WTC11 (cell line): ENCODE measurements around the gene TTLL10. TPM values are rescaled to one million over a fixed set of nuclear protein-coding genes. Genes with fewer than 3 reads are reported as not detected.
"Not testable (repeated sequence)": the region's sequence is repeated elsewhere in the genome, so short reads cannot be mapped to it uniquely, and the experiment has no call there.

Experiments
- ATAC-seq: fragments of 200-7000 bp; cut with Tn5 transposase; 2 replicates; pipeline ENCODE4 v1.10.0; 2021; ENCODE audit warnings: mild to moderate bottlenecking, moderate library complexity
- CTCF ChIA-PET: fragments of 300-600 bp; sonication (Branson Sonifier 250); formaldehyde crosslinking; loops from one replicate; lab custom pipeline; 2021; ENCODE audit warnings: antibody characterized with exemption; lab: Charles Lee
- POLR2A ChIA-PET: fragments of 350-600 bp; sonication (Branson Sonifier 250); formaldehyde crosslinking; loops from one replicate; lab custom pipeline; 2021; ENCODE audit warnings: antibody characterized with exemption; lab: Charles Lee
- DNase-seq: peaks from one replicate; pipeline ENCODE4 v3.0.0; 2021; ENCODE audit warnings: low spot score
- H3K27ac Mint-ChIP-seq: 2 replicates; pipeline ENCODE4 v1.8.0; 2021; ENCODE audit warnings: mixed read lengths
- H3K27me3 Mint-ChIP-seq: 2 replicates; pipeline ENCODE4 v1.8.0; 2021; ENCODE audit warnings: low read depth, mild to moderate bottlenecking, moderate library complexity, mixed read lengths
- H3K36me3 Mint-ChIP-seq: 2 replicates; pipeline ENCODE4 v1.8.0; 2021; ENCODE audit warnings: mixed read lengths
- H3K4me1 Mint-ChIP-seq: 2 replicates; pipeline ENCODE4 v1.8.0; 2022; ENCODE audit warnings: mixed read lengths
- H3K4me3 Mint-ChIP-seq: 2 replicates; pipeline ENCODE4 v1.8.0; 2021; ENCODE audit warnings: mild to moderate bottlenecking, moderate library complexity, mixed read lengths
- H3K9me3 Mint-ChIP-seq: 2 replicates; pipeline ENCODE4 v1.8.0; 2021; ENCODE audit warnings: mixed read lengths
- CBFB ChIP-seq: sonication (generic); formaldehyde crosslinking; IDR thresholded peaks from 2 replicates; pipeline ENCODE4 v1.8.1; 2022; ENCODE audit warnings: mild to moderate bottlenecking, low read depth, missing genetic modification reagents
- CREB1 ChIP-seq: sonication (generic); formaldehyde crosslinking; IDR thresholded peaks from 2 replicates; pipeline ENCODE4 v1.8.0; 2023; ENCODE audit warnings: mild to moderate bottlenecking, missing genetic modification reagents
- CREM ChIP-seq: sonication (generic); formaldehyde crosslinking; IDR thresholded peaks from 2 replicates; pipeline ENCODE4 v1.8.1; 2022; ENCODE audit warnings: mild to moderate bottlenecking, missing genetic modification reagents, moderate library complexity
- ETV6 ChIP-seq: sonication (generic); formaldehyde crosslinking; IDR thresholded peaks from 2 replicates; pipeline ENCODE4 v1.8.1; 2022; ENCODE audit warnings: mild to moderate bottlenecking, missing genetic modification reagents
- GRHL2 ChIP-seq: fragments of 250-450 bp; sonication (Bioruptor Pico); IDR thresholded peaks from 2 replicates; pipeline ENCODE4 v1.8.0; 2022; ENCODE audit warnings: mild to moderate bottlenecking, moderate library complexity; ENCODE audit not compliant: insufficient replicate concordance, severe bottlenecking
- GTF2I ChIP-seq: fragments of 250-450 bp; sonication (Bioruptor Pico); conservative IDR thresholded peaks from 2 replicates; pipeline ENCODE4 v1.4.0; 2021; ENCODE audit warnings: mild to moderate bottlenecking
- KAT7 ChIP-seq: sonication (generic); formaldehyde crosslinking; IDR thresholded peaks from 2 replicates; pipeline ENCODE4 v1.8.1; 2023; ENCODE audit warnings: missing genetic modification reagents, mild to moderate bottlenecking, borderline replicate concordance
- MXD4 ChIP-seq: fragments of 250-450 bp; sonication (Bioruptor Pico); IDR thresholded peaks from 2 replicates; pipeline ENCODE4 v1.8.0; 2021; ENCODE audit warnings: mild to moderate bottlenecking, moderate library complexity, borderline replicate concordance
- NFE2L1 ChIP-seq: sonication (generic); formaldehyde crosslinking; IDR thresholded peaks from 2 replicates; pipeline ENCODE4 v1.8.1; 2023; ENCODE audit warnings: missing genetic modification reagents
- NFYB ChIP-seq: sonication (generic); formaldehyde crosslinking; conservative IDR thresholded peaks from 2 replicates; pipeline ENCODE4 v1.8.0; 2022; ENCODE audit warnings: low read depth, missing genetic modification reagents
- NR2C2 ChIP-seq: sonication (generic); formaldehyde crosslinking; IDR thresholded peaks from 2 replicates; pipeline ENCODE4 v1.8.0; 2022; ENCODE audit warnings: mild to moderate bottlenecking, missing genetic modification reagents
- SMAD4 ChIP-seq: sonication (generic); formaldehyde crosslinking; IDR thresholded peaks from 2 replicates; pipeline ENCODE4 v1.8.0; 2022; ENCODE audit warnings: mild to moderate bottlenecking, missing genetic modification reagents
- SOX15 ChIP-seq: fragments of 250-450 bp; sonication (Bioruptor Pico); IDR thresholded peaks from 2 replicates; pipeline ENCODE4 v1.9.0; 2021; ENCODE audit warnings: mild to moderate bottlenecking
- TCF7 ChIP-seq: sonication (generic); formaldehyde crosslinking; IDR thresholded peaks from 2 replicates; pipeline ENCODE4 v1.8.0; 2022; ENCODE audit warnings: mild to moderate bottlenecking, low read depth, missing genetic modification reagents, moderate library complexity
- TEAD1 ChIP-seq: sonication (generic); formaldehyde crosslinking; IDR thresholded peaks from 2 replicates; pipeline ENCODE4 v1.8.0; 2022; ENCODE audit warnings: mild to moderate bottlenecking, missing genetic modification reagents
- ZNF138 ChIP-seq: sonication (generic); formaldehyde crosslinking; conservative IDR thresholded peaks from 2 replicates; pipeline ENCODE4 v1.8.1; 2022; ENCODE audit warnings: mild to moderate bottlenecking, moderate library complexity, missing genetic modification reagents
- ZNF423 ChIP-seq: fragments of 250-450 bp; sonication (Bioruptor Pico); IDR thresholded peaks from 2 replicates; pipeline ENCODE4 v2.1.2; 2022; ENCODE audit warnings: mild to moderate bottlenecking, moderate library complexity
- total RNA-seq: library from RNA; stranded (reverse); gene quantifications from 3 replicates; pipeline ENCODE4 v1.2.3, GENCODE V29; 2021
- TF ChIP-seq, protein P1 (sequence below): sonication (generic); formaldehyde crosslinking; IDR thresholded peaks from 2 replicates; pipeline ENCODE4 v1.8.1; 2023; ENCODE audit warnings: mild to moderate bottlenecking, missing genetic modification reagents
- TF ChIP-seq, protein P2 (sequence below): sonication (generic); formaldehyde crosslinking; IDR thresholded peaks from 2 replicates; pipeline ENCODE4 v1.8.1; 2022; ENCODE audit warnings: missing genetic modification reagents, borderline replicate concordance
- TF ChIP-seq, protein P3 (sequence below): sonication (generic); formaldehyde crosslinking; IDR thresholded peaks from 2 replicates; pipeline ENCODE4 v1.8.0; 2023; ENCODE audit warnings: missing genetic modification reagents
- TF ChIP-seq, protein P4 (sequence below): sonication (generic); formaldehyde crosslinking; IDR thresholded peaks from 2 replicates; pipeline ENCODE4 v1.8.0; 2022; ENCODE audit warnings: mild to moderate bottlenecking, missing genetic modification reagents

Gene TTLL10
- total RNA-seq, 1 experiment from 2014 or later = 1.1 TPM

DNA sequence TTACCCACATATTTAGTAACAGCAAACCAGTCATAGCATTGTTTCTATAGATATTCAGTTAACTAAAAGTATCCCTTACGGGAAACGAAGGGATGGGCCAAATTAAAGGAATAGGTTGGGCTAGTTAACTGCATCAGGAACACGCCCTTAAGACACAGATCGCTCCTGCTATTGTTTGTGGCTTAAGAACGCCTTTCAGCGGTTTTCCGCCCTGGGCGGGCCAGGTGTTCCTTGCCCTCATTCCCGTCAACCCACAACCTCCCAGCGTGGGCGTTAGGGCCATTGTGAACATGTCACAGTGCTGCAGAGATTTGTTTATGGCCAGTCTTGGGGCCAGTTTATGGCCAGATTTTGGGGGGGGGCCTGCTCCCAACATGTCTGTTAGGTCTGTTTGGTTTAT lies 18.1 kb downstream of the TTLL10 start:
- Mint-ChIP-seq H3K9me3 (peaks cover 56% of the 10 kb centered on the region), H3K27me3 (peaks cover 22% of the 10 kb centered on the region)
- POLR2A ChIA-PET = no interaction called here

DNA sequence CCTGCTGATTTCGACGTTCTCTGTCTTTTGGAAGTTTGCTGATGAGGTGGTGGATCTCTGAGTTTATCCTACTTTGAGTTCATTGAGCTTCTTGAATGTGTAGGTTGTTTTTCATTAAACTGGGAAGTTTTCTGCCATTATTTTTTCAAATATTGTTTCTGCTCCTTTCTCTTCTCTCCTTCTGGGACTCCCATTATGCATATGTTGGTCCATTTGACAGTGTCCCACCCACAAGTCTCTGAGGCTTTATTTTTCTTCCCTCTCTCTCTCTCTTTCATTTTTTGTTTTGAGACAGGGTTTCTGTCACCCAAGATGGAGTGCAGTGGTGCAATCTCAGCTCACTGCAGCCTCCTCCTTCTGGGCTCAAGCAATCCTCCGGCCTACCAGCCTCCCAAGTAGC lies 21.0 kb downstream of the TTLL10 start:
- peaks cover 42% of the 10 kb centered on the region for H3K9me3 Mint-ChIP-seq
- ATAC-seq (no peak), DNase-seq (no peak)
- TF ChIP-seq NR2C2 (CRISPR knock-in tag) (no peak), NFYB (no peak), SMAD4 (CRISPR knock-in tag) (no peak), ETV6 (no peak), GTF2I (CRISPR knock-in tag) (no peak), CREM (CRISPR knock-in tag) (no peak), CREB1 (no peak), TCF7 (no peak)
- TF ChIP-seq, protein P1, sequence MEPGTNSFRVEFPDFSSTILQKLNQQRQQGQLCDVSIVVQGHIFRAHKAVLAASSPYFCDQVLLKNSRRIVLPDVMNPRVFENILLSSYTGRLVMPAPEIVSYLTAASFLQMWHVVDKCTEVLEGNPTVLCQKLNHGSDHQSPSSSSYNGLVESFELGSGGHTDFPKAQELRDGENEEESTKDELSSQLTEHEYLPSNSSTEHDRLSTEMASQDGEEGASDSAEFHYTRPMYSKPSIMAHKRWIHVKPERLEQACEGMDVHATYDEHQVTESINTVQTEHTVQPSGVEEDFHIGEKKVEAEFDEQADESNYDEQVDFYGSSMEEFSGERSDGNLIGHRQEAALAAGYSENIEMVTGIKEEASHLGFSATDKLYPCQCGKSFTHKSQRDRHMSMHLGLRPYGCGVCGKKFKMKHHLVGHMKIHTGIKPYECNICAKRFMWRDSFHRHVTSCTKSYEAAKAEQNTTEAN (CRISPR knock-in tag) = no peak
- TF ChIP-seq, protein P2, sequence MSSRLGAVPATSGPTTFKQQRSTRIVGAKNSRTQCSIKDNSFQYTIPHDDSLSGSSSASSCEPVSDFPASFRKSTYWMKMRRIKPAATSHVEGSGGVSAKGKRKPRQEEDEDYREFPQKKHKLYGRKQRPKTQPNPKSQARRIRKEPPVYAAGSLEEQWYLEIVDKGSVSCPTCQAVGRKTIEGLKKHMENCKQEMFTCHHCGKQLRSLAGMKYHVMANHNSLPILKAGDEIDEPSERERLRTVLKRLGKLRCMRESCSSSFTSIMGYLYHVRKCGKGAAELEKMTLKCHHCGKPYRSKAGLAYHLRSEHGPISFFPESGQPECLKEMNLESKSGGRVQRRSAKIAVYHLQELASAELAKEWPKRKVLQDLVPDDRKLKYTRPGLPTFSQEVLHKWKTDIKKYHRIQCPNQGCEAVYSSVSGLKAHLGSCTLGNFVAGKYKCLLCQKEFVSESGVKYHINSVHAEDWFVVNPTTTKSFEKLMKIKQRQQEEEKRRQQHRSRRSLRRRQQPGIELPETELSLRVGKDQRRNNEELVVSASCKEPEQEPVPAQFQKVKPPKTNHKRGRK (CRISPR knock-in tag) = no peak
- H3K4me3 Mint-ChIP-seq = no peak overlapping the region
- H3K27me3 Mint-ChIP-seq = peaks cover 22% of the 10 kb centered on the region
- ChIA-PET POLR2A (no interaction called here), CTCF (interaction anchor here (1.2 kb wide), 1 partner anchor 17 kb away, joined by 3 read pairs; no protein-coding TSS in a partner anchor)
- H3K36me3 Mint-ChIP-seq = peaks cover 15% of the 10 kb centered on the region
- no peak overlapping the region for H3K27ac Mint-ChIP-seq
- no peaks in the 10 kb centered on the region for H3K4me1 Mint-ChIP-seq

More for the DNA sequence above, 18.1 kb downstream of the TTLL10 start:
- CTCF ChIA-PET = no interaction called here
- Mint-ChIP-seq H3K36me3 (peaks cover 15% of the 10 kb centered on the region), H3K4me3 (no peak overlapping the region), H3K27ac (no peak overlapping the region)
- TF ChIP-seq TEAD1 (CRISPR knock-in tag) (no peak), GRHL2 (CRISPR knock-in tag) (no peak), NFE2L1 (CRISPR knock-in tag) (no peak), KAT7 (no peak), SOX15 (CRISPR knock-in tag) (no peak), ZNF423 (CRISPR knock-in tag) (no peak), ZNF138 (CRISPR knock-in tag) (no peak), NFYB (no peak), CBFB (CRISPR knock-in tag) (no peak), MXD4 (CRISPR knock-in tag) (no peak)
- TF ChIP-seq, protein P3, sequence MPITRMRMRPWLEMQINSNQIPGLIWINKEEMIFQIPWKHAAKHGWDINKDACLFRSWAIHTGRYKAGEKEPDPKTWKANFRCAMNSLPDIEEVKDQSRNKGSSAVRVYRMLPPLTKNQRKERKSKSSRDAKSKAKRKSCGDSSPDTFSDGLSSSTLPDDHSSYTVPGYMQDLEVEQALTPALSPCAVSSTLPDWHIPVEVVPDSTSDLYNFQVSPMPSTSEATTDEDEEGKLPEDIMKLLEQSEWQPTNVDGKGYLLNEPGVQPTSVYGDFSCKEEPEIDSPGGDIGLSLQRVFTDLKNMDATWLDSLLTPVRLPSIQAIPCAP (CRISPR knock-in tag) = no peak
- TF ChIP-seq, protein P4, sequence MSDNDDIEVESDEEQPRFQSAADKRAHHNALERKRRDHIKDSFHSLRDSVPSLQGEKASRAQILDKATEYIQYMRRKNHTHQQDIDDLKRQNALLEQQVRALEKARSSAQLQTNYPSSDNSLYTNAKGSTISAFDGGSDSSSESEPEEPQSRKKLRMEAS (CRISPR knock-in tag) = no peak
- TF ChIP-seq, all 79 proteins: peak for 0
- H3K4me1 Mint-ChIP-seq = no peaks in the 10 kb centered on the region
- ATAC-seq = no peak
- no peak for DNase-seq

DNA sequence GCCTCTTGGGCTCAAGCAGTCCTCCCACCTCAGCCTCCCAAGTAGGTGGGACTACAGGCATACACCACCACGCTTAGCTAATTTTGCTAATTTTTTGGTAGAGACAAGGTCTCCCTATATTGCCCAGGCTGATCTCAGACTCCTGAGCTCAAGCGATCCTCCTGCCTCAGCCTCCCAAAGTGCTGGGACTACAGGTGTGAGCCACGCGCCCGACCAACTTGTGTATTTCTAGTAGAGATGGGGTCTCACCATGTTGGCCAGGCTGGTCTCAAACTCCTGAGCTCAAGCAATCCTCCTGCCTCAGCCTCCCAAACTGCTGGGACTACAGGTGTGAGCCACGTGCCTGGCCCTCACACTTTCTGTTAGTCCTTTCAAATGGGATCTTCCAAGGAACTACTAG lies 22.0 kb downstream of the TTLL10 start:
- H3K4me3 Mint-ChIP-seq, H3K4me1 Mint-ChIP-seq, H3K27ac Mint-ChIP-seq, POLR2A ChIA-PET, DNase-seq, CTCF ChIA-PET, ATAC-seq: not testable (repeated sequence)
- peaks cover 35% of the 10 kb centered on the region for H3K9me3 Mint-ChIP-seq
- peaks cover 15% of the 10 kb centered on the region for H3K36me3 Mint-ChIP-seq
- peaks cover 22% of the 10 kb centered on the region for H3K27me3 Mint-ChIP-seq
